Ishikawa (cell line): Measurements from ENCODE around the gene OCEL1.

Experiments used
- EGR1 ChIP-seq: IDR thresholded peaks from 2 replicates; pipeline ENCODE4 v1.6.1; 2012
- EP300 ChIP-seq: IDR thresholded peaks from 2 replicates; pipeline ENCODE4 v1.6.1; 2012; ENCODE audit warnings: borderline replicate concordance
- MAX ChIP-seq: IDR thresholded peaks from 2 replicates; pipeline ENCODE4 v1.6.1; 2012
- RAD21 ChIP-seq: IDR thresholded peaks from 2 replicates; pipeline ENCODE4 v1.6.1; 2012; ENCODE audit warnings: low read depth
- REST ChIP-seq: IDR thresholded peaks from 2 replicates; pipeline ENCODE4 v1.6.1; 2012; ENCODE audit warnings: low read depth, mild to moderate bottlenecking
- TAF1 ChIP-seq: IDR thresholded peaks from 2 replicates; pipeline ENCODE4 v1.6.1; 2012; ENCODE audit warnings: low read depth, mild to moderate bottlenecking
- TCF12 ChIP-seq: IDR thresholded peaks from 2 replicates; pipeline ENCODE4 v1.6.1; 2012; ENCODE audit warnings: low read depth
- USF1 ChIP-seq: IDR thresholded peaks from 2 replicates; pipeline ENCODE4 v1.6.1; 2012
- YY1 ChIP-seq: IDR thresholded peaks from 2 replicates; pipeline ENCODE4 v1.6.1; 2012; ENCODE audit warnings: low read depth
- ZBTB7A ChIP-seq: IDR thresholded peaks from 2 replicates; pipeline ENCODE4 v1.6.1; 2012; ENCODE audit warnings: low read depth

GRCh38 chr19:17235971-17236777, 10.1 kb downstream of the OCEL1 start:
- TF ChIP-seq MAX: no peak
- no peak for TF ChIP-seq TAF1
- no peak for TF ChIP-seq EGR1
- TF ChIP-seq TCF12: no peak
- TF ChIP-seq USF1: no peak
- no peak for TF ChIP-seq ZBTB7A
- no peak for TF ChIP-seq YY1
- TF ChIP-seq RAD21: no peak
- TF ChIP-seq EP300: no peak
- no peak for TF ChIP-seq REST
